ENCODE data around the gene KIAA1755. TPM values are rescaled to one million over a fixed set of nuclear protein-coding genes. Genes with fewer than 3 reads are reported as not detected.
"Not testable (repeated sequence)": the region's sequence is repeated elsewhere in the genome, so short reads cannot be mapped to it uniquely, and the experiment has no call there.

The KIAA1755 gene
- total RNA-seq, 1 donor from 2014 or later: 4.3 TPM

DNA sequence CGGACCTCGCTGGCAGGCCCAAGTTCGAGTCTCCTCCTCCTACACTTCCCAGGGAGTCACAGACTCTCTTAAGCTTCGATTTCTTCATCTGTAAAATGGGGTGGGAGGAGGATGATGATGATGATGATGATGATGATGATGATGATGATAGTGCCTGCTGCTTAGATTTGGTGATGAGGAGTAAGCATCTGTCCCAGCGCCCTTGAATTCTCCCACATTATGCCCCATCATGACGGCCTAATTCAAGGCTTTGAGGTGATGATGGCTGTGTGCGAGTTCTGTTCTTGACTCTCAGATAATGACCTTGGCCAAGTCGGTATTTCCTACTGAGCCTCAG, 487 bp upstream of the KIAA1755 start:
- no peak for DNase-seq (ENCODE audit: low spot score)

DNA sequence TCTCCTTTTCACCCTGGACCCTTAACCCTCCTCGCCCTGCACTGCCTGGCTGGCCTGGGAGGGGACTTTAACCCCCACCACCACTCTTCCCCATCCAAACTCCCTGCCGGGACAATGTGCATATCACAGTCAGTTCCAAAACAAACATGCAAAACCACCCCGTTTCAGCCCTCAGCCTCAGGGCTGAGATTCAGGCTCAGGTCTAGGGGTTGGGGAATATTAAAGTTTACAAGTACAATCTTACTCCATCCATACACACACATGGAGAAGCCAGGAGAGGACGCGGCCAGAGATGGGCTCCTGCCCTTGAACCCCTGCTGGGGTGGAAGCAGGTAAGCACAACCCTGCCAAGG, 534 bp downstream of the KIAA1755 start:
- DNase-seq (ENCODE audit: low spot score): peak; percentile 44

DNA sequence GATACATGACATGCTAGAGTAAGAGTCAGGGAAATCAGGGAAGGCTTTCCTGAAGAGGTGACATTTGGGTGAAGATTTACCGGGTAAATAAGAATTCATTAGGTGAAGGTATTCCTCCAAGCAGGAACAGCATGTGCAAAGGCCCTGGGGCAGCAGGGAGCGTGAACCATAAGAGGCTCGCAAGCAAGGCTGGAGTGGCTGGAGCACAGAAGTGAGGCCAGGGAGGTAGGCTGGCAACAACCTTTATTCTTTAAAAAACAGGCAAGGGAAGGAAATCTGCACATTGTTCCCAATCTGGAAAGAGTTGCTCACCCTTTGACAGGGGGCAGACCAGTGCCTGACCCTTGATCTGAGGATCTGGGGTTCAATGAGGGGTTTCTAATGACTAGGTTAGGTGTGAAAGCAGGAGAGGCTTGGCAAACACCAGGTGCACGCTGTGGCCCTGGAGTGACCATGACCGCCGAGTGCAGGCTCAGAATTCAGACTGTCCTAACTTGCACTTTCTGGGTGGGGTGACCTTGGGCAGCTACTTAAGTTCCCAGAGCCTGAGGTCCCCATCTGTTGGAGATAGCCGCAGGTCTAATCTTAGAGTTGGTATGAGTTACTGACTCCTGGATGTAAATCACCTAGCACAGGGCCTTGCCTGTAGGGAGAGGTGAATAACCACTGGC, 1.9 kb downstream of the KIAA1755 start:
- DNase-seq (ENCODE audit: low spot score): no peak

DNA sequence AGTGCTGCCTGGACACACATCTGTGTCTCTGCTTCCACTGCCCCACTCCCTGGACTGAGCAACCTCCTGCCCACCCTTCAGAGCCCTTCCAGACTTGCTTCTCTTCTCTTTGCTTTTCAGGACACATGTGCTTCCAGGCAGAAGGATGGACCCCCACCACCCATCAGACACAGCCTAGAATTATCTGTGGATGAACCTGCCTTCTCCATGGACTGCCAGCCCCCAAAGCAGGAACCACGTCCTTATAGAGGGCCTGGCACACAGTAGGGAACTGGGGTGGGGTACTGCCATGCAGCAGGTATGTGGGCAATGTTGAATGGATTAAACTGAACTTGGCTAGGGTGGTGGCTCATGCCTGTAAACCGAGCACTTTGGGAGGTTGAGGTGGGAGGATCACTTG, 3.6 kb downstream of the KIAA1755 start:
- DNase-seq (ENCODE audit: low spot score): no peak

DNA sequence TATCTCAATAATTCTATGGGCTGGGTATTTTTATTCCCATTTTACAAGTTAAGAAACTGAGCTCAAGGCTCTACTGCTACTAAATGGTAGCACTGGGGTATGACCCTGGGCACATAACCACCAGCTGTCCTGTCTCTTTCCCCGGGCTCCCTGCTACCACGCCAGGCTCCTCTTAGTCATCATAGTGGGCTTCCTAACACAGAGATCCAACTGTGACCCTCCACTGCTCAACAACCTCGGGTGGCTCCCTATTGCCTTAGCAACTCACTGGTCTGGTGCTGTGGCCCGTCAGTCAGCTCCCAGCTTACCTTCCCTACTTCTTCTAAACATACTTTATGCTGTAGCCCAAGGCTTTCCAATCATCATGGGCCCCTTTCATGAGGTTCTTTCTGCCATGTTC, 4.5 kb downstream of the KIAA1755 start:
- no peak for DNase-seq (ENCODE audit: low spot score)

DNA sequence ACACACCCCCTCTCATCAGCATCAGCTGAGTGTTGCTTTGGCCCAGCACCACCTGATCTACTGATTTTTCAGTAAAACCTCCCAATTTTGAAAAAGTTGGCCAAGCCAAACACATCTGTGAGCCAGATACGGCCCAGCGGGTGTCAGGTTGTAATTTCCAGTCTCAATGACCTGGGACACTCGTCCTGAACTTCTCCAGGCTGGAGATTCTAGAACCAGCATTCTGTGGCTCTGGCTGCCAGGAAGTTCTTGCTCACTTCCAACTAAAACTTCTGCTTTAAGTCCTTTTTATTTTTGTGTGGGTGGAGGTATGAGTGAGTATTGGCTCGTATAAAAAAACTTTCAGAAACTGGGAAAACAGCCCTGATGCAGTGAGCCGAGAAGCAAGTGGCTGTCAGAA, 5.1 kb downstream of the KIAA1755 start:
- no peak for DNase-seq (ENCODE audit: low spot score)

DNA sequence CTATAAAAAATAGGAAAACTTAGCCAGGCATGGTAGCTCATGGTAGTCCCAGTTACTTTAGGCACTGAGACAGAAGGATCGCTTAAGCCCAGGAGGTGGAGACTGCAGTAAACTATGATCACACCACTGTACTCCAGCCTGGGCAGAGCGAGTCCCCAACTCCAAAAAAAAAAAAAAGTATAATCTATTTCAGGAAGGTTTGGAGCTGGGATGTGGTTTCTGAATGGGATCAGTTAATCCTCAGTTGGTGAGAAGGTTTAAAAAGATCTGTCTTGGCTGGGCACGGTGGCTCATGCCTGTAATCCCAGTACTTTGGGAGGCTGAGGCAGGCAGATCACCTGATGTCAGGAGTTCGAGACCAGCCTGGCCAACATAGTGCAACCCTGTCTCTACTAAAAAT, 5.9 kb downstream of the KIAA1755 start:
- not testable (repeated sequence) for DNase-seq (ENCODE audit: low spot score)

DNA sequence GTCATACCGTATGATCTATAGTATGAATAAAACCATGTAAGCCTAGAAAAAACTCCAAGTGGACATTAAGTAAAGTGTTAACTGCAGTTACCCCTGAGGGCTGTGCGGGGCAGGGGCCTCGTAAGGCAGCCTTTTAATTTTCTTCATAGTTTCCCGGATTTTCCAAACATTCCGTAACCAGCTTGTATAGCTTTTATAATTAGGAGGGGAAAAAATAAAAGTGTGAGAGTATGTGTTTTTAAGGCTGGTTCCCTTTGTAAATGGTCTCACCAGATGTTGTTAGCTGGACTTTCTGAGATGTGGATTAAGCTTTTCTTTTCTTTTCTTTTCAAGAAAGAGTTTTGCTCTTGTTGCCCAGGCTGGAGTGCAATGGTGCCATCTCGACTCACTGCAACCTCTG, 7.0 kb downstream of the KIAA1755 start:
- DNase-seq (ENCODE audit: low spot score): no peak

DNA sequence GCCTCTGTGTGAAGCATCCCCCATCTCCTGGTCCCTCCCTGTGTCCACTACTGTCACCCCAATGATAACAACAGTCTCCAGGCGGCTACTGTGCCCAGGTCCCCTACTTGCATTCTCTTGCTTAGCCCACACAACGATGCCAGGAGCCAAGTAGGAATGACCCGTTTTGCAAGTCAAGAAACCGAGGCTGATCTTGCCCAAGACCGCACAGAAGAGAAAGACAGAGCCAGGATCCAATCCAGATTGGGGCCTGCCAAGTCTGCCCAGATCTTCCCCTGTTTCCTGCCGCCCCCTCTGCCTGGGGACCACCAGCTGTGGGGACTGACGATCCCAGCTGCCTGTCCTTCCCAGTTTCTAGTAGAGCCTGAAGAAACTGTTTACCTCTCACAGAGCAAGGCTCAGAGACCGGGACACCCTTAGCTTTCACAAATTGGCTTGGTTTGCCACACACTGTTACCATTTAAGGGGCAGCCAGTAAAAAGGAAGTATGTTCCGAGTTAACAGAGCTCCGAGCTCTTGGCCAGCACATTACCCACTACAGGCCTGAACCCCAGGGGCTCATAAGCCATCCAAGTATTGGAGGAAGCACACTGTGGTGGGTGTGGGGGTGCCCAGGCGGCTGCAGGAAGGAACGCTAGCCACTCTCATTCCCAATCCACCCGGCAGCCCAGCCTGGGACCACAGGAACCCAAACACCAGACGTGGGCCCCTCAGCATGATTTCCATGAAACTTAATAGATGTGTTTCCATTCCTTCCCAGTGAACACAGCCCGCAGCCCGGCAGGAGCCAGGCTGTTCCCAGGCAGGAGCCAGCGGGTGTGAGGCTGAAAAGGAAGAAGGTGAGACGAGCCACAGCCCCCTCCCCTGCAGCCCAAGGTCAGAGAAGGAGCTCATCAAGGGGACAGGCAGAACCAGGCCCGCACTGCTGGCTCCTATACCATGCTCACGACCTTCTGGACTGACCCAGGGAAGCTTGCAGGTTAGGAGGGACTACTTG, 7.9 kb downstream of the KIAA1755 start:
- DNase-seq (ENCODE audit: low spot score): no peak

DNA sequence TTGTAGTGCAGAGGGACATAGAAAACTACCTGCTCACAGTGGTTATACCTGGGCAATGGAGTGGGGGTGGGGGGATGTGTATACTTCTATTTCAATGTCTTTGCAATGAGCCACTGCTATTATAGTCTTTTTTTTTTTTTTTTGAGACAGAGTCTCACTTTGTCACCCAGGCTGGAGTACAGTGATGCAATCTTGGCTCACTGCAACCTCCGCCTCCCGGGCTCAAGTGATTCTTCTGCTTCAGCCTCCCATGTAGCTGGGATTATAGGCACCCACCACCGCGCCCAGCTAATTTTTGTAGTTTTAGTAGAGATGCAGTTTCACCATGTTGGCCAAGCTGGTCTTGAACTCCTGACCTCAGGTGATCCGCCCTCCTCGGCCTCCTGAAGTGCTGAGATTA, 9.1 kb downstream of the KIAA1755 start:
- not testable (repeated sequence) for DNase-seq (ENCODE audit: low spot score)

DNA sequence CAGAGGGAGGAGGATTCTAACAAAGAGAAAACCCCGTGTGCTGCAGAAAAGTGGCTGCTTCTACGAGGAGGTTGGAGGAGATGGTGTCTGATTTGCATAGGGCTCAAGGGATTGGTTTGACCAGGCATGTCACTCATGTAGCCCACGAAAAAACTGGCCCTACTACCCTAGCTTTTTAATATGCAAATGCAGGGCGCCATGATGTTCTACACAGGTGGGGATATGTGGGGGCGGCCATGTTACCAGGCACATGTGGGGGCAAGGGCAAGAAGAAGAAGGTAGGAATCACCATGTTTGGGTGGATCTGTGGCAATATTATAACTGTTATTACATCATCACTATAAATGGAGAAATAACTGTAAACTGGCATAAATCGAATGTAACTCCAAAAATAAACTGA, 9.9 kb downstream of the KIAA1755 start:
- no peak for DNase-seq (ENCODE audit: low spot score)

DNA sequence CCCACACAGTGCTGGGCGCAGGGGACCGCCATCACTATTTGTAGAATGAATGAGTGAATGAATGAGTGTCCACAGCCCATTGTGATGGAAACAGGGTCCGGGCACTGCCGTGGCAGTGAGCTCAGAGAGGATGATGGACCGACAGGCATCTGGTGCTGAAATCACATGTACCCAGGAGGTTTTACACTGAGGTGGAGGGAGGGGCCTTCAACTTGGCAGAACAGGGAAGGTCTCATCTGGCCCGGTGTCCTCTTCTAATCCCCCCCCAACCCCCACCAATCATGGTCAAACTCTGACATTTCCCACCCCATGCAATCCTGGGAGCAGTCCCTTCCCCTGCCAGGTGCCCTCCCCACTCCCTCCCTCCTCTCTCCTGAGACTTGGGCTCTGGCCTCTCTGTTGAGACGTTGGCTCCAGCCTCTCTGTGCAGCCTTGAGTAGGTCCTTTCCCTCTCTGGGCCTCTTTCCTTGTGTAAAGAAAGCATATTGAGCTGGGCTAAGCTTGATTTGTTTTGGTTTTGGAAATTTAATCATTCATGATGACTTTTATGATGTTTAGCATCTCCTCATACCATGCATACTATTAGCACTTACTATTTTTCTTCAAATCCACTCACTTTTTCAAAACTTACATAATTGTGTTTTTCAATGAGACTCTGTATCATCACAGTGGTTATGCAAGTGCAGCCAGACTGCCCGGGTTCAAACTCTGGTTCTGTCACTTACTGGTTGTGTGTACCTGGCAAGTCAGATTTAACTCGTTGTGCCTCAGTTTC, 10.8 kb downstream of the KIAA1755 start:
- no peak for DNase-seq (ENCODE audit: low spot score)

DNA sequence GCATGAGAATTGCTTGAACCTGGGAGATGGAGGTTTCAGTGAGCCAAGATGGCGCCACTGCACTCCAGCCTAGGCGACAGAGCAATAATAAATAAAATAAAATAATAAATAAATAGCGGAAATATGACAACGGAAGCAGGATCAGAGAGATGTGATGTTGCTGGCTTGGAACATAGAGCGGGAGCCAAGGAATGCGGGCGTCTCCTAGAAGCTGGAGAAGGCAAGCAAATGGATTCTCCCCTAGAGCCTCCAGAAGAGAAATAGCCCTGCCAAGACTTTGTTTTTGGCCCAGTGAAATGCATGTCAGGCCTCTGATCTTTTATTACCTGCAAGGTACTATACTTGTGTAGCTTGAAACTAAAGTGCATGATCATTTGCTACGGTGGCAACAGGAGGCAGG, 12.4 kb downstream of the KIAA1755 start:
- no peak for DNase-seq (ENCODE audit: low spot score)

DNA sequence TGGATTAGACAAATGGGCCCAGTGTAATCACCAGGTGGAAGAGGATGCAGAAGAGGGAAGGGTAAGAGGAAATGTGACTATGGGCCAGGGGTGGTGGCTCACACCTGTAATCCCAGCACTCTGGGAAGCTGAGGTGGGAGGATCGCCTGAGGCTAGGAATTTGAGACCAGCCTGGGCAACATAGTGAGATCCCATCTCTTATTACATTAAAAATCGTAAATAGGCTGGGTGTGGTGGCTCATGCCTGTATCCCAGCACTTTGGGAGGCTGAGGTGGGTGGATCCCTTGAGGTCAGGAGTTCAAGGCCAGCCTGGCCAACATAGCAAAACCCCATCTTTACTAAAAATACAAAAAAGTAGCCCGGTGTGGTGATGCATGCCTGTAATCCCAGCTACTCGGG, 12.8 kb downstream of the KIAA1755 start:
- DNase-seq (ENCODE audit: low spot score): not testable (repeated sequence)

DNA sequence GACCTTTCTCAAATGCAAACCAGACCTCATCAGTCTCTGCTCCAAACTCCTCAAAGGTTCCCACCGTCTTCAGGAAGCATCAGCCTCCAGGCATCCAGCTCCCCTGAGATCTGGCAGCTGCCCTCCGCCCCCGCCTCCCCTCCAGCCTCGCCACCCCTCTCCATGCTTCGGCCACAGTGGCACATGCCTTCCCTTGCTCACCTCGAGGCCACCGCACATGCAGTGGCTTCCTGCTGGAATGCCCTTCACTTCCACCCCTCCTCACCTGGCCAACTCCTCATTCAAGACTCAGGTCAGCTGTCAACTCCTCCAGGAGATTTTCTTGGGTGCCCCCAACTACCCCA, 13.4 kb downstream of the KIAA1755 start:
- DNase-seq (ENCODE audit: low spot score): no peak

DNA sequence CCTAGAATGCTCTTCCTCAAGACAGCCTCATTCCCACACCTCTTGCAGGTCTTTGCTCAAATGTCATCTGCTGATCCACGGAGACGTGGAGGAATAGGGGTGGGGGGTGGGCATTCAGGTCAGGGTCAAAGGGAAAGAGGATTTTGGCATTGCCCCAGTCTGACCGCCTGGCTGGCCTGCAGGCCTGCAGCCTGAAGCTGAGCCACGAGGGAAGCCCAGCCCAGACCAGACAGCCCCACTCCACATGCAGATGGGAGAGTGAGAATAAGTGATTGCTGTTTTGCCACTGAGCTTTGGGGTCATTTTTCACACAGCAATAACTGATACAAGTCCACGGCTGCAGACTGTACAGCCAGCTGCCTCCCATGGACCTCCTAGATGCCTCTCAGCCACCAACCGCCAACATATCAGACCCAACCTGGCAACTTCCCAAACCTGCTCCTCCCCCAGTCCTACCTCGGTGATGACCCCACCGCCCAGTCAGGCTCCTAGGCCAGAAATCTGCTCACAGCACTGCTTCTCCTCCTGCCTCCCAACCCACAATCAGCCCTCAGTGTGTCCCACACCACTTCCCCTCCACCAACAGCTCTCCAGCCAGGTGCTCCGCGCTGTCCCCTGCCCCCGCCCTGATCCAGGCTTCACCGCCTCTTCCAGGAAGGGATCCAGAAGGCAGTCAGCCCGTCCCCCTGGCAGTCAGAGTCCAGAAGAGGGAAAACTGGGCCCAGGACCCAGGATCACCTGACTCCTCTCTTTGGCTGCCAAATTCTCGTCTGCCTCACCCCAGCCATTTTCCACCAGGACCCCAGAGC, 14.0 kb downstream of the KIAA1755 start:
- DNase-seq (ENCODE audit: low spot score): no peak

DNA sequence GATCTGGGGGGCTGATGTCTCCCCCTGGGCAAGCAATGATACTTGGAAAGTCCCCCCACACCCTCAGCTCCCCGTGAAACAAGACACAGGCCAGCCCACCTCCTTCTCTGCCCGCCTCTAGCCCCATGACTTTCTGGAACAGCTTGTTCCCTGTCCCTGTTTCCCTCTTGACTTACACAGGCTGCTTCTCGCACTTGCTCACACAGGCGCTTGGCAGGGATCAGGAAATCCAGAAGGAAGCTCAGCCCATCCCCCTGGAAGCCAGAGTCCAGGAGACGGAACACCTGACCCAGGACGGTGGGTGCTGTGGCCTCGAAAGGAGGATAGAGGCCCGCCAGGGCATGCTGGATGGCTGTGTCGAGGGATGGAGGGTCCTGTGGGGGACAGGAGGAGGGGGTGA, 14.8 kb downstream of the KIAA1755 start:
- DNase-seq (ENCODE audit: low spot score): no peak

DNA sequence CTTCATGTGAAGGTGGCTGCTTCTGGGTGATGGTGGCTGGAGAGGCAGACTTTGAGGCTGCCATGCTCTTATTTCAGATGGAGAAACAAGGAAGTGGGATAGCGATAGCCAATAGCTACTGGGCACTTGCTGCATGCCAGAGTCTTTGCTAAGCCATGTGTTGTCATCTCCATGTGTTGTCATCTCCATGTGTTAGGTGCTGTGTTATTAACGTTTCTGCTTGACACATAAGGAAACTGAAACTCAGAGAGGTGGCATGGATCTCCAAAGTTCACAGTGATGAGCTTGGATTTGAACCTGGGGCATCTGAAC, 16.9 kb downstream of the KIAA1755 start:
- no peak for DNase-seq (ENCODE audit: low spot score)

DNA sequence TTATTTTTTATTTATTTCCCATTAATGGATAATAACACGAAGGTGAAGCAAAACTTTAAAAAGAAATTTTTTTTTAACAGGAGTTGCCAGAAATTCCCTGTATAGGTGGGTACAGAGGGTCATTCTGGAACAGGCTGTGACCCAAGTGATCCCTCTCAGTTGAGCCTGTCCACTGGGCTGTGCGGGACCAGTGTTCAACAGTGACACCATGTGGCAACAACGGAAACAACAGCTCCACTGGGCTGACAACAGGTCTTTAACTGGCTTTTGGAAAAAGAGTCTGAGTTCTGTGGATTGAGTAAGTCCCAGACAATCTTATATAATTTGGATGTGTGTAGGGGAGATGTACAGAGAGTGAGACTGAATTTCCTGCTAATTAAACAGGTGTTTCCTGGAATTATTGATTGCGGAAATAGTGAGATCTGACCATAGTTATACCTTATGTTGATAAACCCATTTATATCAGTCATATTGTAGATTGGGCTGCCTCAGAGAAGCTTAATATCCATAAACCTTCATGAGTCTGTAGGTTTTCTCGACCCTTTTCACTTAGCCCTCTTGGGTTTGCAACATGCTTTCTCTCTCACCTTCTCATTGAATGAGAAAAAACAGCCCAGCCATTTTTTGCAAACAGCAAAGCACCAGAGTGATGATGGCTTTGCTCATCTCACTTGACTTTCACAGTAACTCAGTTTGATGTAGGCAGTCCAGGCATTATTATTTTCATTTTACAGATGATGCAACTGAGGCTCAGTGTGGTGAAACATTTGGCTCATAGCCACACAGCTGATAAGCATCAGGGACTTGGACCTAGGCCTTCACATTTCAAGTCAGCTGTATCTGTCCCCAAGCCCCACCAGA, 17.5 kb downstream of the KIAA1755 start:
- DNase-seq (ENCODE audit: low spot score): no peak

DNA sequence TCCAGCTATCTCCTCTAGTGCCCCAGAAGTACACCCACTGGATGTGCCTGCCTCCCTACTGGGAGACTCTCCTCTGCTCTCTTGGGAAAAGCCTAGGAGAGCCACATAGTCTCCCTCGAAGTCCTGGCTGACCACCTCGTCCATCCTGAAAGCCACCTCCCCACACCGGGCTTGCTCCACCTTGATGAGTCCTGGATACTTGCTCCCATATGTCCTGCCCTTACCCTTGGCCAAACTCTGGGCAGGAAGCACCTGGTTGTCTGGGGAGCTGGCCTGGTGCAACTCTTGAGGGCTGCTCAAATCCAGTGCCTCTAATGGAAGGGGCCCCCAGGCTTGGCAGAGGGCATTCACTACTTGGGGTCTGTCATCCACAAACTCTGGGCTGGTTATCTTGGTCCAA, 19.3 kb downstream of the KIAA1755 start:
- DNase-seq (ENCODE audit: low spot score): no peak

DNA sequence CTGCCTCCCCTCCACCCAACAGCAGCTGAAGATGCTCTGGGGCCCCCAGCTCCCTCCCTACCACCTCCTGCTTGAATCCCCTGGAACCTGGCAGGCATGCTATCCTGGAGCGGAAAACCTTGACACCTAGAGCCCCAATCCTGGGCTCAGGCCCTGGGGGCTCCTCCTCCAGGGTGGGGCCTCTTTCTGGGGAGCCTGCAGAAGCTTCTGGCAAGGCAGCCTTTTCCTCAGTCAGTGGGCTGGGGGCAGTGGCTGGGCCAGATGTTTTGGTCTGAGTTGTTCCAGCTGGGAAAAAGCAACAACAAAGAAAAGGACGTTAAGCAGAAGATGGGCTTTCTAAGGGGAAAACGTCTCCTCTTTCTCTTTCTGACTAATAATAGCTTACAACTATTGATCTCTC, 21.1 kb downstream of the KIAA1755 start:
- no peak for DNase-seq (ENCODE audit: low spot score)

Data from umbilical cord (tissue), 2 donors.